ENCODE measurements around the gene TFCP2L1. TPM values are rescaled to one million over a fixed set of nuclear protein-coding genes. Genes with fewer than 3 reads are reported as not detected.

Gene TFCP2L1
- total RNA-seq, 1 donor from 2014 or later: 73.0 TPM

- no peak for DNase-seq (ENCODE audit: low spot score)
These were observed 18.4 kb downstream of the TFCP2L1 start for GRCh38 chr2:121266543-121267106.

- DNase-seq (ENCODE audit: low spot score): no peak
These were observed 20.8 kb downstream of the TFCP2L1 start for GRCh38 chr2:121263996-121264715.

- no peak for DNase-seq (ENCODE audit: low spot score)
These were observed 24.4 kb downstream of the TFCP2L1 start for GRCh38 chr2:121260370-121261154.

GRCh38 chr2:121258051-121258450 is 27.0 kb downstream of the TFCP2L1 start:
- DNase-seq (ENCODE audit: low spot score): no peak

- DNase-seq (ENCODE audit: low spot score): no peak
These were observed 27.5 kb downstream of the TFCP2L1 start for GRCh38 chr2:121257480-121257840.

GRCh38 chr2:121256720-121257479 is 28.1 kb downstream of the TFCP2L1 start:
- DNase-seq (ENCODE audit: low spot score): no peak

GRCh38 chr2:121255358-121255757 is 29.6 kb downstream of the TFCP2L1 start:
- peak; percentile 74 for DNase-seq (ENCODE audit: low spot score)

GRCh38 chr2:121254748-121255147 is 30.3 kb downstream of the TFCP2L1 start:
- no peak for DNase-seq (ENCODE audit: low spot score)

- DNase-seq (ENCODE audit: low spot score): no peak
These were observed 31.2 kb downstream of the TFCP2L1 start for GRCh38 chr2:121253674-121254240.

- DNase-seq (ENCODE audit: low spot score): no peak
These were observed 31.9 kb downstream of the TFCP2L1 start for GRCh38 chr2:121253021-121253673.

- no peak for DNase-seq (ENCODE audit: low spot score)
These were observed 33.5 kb downstream of the TFCP2L1 start for GRCh38 chr2:121251497-121251896.

GRCh38 chr2:121248766-121249343 is 36.1 kb downstream of the TFCP2L1 start:
- no peak for DNase-seq (ENCODE audit: low spot score)

- no peak for DNase-seq (ENCODE audit: low spot score)
These were observed 37.0 kb downstream of the TFCP2L1 start for GRCh38 chr2:121247971-121248370.

GRCh38 chr2:121247534-121247933 is 37.5 kb downstream of the TFCP2L1 start:
- no peak for DNase-seq (ENCODE audit: low spot score)

- DNase-seq (ENCODE audit: low spot score): no peak
These were observed 38.2 kb downstream of the TFCP2L1 start for GRCh38 chr2:121246704-121247255.

GRCh38 chr2:121245913-121246312 is 39.1 kb downstream of the TFCP2L1 start:
- no peak for DNase-seq (ENCODE audit: low spot score)

- no peak for DNase-seq (ENCODE audit: low spot score)
These were observed 39.7 kb downstream of the TFCP2L1 start for GRCh38 chr2:121245120-121245820.

GRCh38 chr2:121244616-121245015 is 40.4 kb downstream of the TFCP2L1 start:
- DNase-seq (ENCODE audit: low spot score): no peak

GRCh38 chr2:121243821-121244460 is 41.1 kb downstream of the TFCP2L1 start:
- no peak for DNase-seq (ENCODE audit: low spot score)

All from mucosa of gallbladder (tissue), 1 donor.